Activated T-helper 2 cell treated with anti-CD3 and anti-CD28 coated beads, Interferon-gamma antibody, Interleukin-2, Interleukin-4, amounts not matched to agents 10 μg/mL and 5 μg/mL and 100 μg/mL, durations not matched to agents 14 hours and 24 hours and 36 hours (primary cell): ENCODE results near the gene DCP1B. TPM values are rescaled to one million over a fixed set of nuclear protein-coding genes. Genes with fewer than 3 reads are reported as not detected.
A peak's percentile ranks its signal among the peaks of the same experiment; 100 is the strongest.

Experiments
- DNase-seq: peaks from one replicate; pipeline ENCODE4 v3.0.0; 2021; ENCODE audit warnings: low spot score
- H3K27ac Mint-ChIP-seq: one replicate; pipeline ENCODE4 v1.8.0; 2021; ENCODE audit warnings: mixed read lengths
- H3K27me3 Mint-ChIP-seq: one replicate; pipeline ENCODE4 v1.8.0; 2021; ENCODE audit warnings: low read depth, mixed read lengths
- H3K36me3 Mint-ChIP-seq: one replicate; pipeline ENCODE4 v1.8.0; 2021; ENCODE audit warnings: low read depth, mixed read lengths
- H3K4me1 Mint-ChIP-seq: one replicate; pipeline ENCODE4 v1.8.0; 2021; ENCODE audit warnings: low read depth, mixed read lengths
- H3K4me3 Mint-ChIP-seq: one replicate; pipeline ENCODE4 v1.8.0; 2021; ENCODE audit warnings: low read depth, mild to moderate bottlenecking, moderate library complexity, mixed read lengths
- H3K9me3 Mint-ChIP-seq: one replicate; pipeline ENCODE4 v1.8.0; 2021; ENCODE audit warnings: mixed read lengths
- intact Hi-C: fragments of 100-400 bp; cut with micrococcal nuclease; formaldehyde crosslinking; loops from one replicate; pipeline ENCODE4 v1.15.1; 2023
- total RNA-seq: library from RNA; stranded (reverse); gene quantifications from 2 replicates; pipeline ENCODE4 v1.2.3, GENCODE V29; 2022

Gene DCP1B
- 9.2 and 10.2 TPM in 2 replicates for total RNA-seq

DNA sequence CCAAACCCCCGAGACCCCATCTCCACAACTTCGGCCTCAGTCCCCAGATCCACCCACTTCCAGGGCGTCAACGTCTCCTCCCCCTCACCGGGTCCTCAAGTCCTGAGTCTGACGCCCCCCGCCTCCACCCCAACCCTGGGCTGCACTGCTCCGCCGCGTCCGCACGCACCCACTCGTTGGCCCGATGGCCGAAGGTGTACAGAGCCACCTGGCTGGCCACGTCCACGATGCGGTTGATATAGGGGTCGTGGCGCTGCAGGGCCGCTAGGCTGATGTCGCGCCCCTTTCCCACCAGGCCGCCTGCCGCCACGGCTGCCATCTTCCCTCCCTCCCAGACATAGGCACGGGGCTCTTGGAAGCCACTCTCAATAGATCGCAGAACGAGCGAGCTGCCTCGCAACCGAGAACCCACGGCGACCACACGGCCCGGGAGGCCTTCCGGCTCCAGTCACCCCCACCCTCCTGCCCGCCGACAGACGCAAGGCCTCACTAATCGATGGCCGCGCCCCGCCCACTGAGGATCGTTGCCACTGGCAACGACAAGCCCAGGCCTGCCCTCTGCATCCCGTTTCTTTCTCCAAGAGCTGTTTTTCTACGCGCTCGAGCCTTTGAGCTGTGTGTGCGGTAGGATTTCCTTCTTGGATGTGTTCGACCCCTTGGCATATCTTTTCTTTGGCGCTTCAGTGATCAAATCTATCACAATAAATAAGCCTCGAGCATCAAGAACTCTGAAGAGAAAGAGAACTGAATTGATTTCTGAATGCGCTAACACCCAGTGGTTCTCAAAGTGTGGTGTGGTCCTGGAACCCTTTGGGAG lies at the start of gene DCP1B:
Gene DCP1B (minus strand): TSS at position 345 of the 817 bp plus-strand sequence. CDS start 26 bp downstream, at position 319.
- Mint-ChIP-seq H3K27ac (peak within 1 kb of the TSS; percentile 96), H3K9me3 (no peaks in the 10 kb centered on the region), H3K36me3 (peaks cover 3% of the 10 kb centered on the region), H3K27me3 (peaks cover 6% of the 10 kb centered on the region), H3K4me3 (peak within 1 kb of the TSS; percentile 97), H3K4me1 (peaks cover 16% of the 10 kb centered on the region)
- peak; percentile 93 for DNase-seq
- intact Hi-C loops, result loop anchor here (1.0 to 2.0 kb wide), 2 partner anchors 208 to 342 kb away; no protein-coding TSS in a partner anchor

DNA sequence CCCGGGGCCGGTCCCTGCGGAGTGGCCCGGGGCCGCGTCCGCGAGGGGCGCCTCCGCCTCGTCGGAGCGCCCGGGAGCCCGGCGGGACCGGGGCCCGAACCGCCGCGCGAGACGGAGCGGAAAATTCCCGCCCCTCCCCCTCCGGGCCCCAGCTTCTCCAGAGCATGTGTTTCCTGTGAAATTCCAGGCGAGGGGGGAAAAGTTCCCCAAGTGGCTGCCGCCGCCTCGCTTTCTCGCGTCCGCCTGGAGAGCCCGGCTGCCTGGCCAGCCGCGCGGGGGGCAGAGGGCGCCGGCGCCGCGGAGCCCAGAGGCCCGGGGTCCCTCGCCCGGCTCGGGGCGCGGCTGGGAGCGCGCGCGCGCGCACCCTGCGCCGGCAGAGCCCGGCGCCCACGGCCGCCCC lies 49.4 kb upstream of the DCP1B start:
- H3K4me1 Mint-ChIP-seq, result peaks cover 14% of the 10 kb centered on the region

DNA sequence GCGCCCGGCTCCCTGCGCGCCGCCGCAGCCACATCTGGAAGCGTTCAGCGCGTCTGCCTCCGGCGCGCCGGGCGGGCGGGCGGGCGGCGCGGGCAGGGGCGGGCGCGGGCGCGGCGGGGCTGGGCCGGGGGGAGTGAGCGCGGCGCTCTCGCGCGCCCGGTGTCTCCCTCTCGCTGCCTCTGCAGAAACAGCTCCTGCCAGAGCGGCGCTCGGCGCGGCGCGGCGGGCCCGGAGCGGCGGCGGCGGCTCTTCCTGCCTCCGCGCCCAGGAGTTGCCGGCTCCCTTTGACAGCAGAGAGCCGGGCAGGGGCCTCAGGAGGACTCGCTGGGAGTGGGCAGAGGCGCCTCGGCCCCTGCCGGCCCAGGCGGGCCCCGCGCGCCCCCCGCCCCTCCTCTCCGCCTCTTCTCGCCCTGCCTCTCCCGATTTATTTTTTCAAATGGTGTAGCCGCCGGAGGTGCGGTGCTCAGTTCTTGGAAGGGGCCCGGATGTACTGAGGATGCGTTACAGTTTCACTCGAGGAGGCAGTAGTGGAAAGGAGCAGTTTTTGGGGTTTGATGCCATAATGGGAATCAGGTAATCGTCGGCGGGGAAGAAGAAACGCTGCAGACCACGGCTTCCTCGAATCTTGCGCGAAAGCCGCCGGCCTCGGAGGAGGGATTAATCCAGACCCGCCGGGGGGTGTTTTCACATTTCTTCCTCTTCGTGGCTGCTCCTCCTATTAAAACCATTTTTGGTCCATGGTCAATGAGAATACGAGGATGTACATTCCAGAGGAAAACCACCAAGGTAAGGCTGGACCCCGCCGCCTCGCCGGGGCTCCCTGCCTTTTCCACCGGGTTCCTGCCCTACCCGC lies 48.8 kb upstream of the DCP1B start, which contains the start of gene CACNA1C:
Gene CACNA1C (plus strand): TSS at position 162 of the 853 bp plus-strand sequence. CDS start 576 bp downstream, at position 738.
- no peaks in the 10 kb centered on the region for H3K9me3 Mint-ChIP-seq
- no peak within 1 kb of the TSS for H3K27ac Mint-ChIP-seq
- H3K4me1 Mint-ChIP-seq, result peaks cover 14% of the 10 kb centered on the region
- intact Hi-C loops, result loop anchor here (10.0 kb wide), 1 partner anchor 532 kb away; no protein-coding TSS in a partner anchor
- H3K4me3 Mint-ChIP-seq, result peak within 1 kb of the TSS; percentile 77
- no peaks in the 10 kb centered on the region for H3K36me3 Mint-ChIP-seq
- peak; percentile 46 for DNase-seq
- H3K27me3 Mint-ChIP-seq, result peaks cover 73% of the 10 kb centered on the region

More for the DNA sequence above, 49.4 kb upstream of the DCP1B start:
- H3K27me3 Mint-ChIP-seq, result peaks cover 72% of the 10 kb centered on the region
- H3K9me3 Mint-ChIP-seq, result no peaks in the 10 kb centered on the region
- H3K27ac Mint-ChIP-seq, result no peak overlapping the region
- H3K4me3 Mint-ChIP-seq, result no peak overlapping the region
- intact Hi-C loops, result loop anchor here (10.0 kb wide), 1 partner anchor 531 kb away; no protein-coding TSS in a partner anchor
- no peak for DNase-seq
- no peaks in the 10 kb centered on the region for H3K36me3 Mint-ChIP-seq

DNA sequence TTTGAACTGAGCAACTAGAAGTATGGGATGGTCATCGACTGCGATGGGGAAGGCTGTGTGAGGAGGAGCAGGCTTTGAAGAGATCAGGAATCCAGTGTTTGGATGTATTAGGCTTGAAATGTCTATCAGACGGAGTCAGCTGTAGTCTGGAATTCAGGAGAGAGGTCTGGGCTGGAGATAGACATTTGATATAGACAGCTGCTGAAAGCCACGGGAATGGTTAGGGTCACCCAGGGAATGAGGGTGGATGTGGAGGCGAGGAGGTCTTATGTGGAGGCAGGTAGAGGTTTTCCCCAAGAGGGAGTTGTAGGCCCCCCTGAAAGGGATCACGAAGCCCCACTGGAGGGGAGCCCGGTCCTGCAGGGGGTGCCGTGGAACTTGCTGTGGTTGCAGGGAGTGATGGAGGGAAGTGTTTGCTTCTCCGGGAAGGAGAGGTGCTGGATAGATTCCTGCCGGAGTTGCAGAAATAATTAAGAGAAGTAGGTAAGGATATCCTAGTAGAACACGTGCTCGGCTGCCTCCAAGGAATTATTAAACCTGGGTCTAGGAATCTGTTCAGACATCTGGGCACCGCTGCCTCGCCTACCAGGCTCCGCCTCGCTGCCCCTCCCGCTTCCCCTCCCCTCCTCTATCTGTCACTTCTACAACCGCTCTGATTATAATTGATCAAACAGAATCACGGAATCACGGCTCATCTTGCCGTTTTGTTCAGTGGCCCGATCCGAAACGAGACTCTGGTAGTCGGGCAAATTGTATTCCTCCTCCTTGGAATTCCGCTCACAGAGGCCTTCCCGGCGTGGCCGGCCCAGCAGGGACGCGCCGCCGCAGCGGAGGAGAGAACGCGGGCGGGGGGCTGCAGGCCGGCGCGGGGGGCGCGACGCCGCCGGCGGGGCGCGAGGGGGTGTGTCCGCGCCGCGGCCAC lies 47.7 kb upstream of the DCP1B start:
- no peak for DNase-seq
- H3K9me3 Mint-ChIP-seq, result no peaks in the 10 kb centered on the region
- peaks cover 14% of the 10 kb centered on the region for H3K4me1 Mint-ChIP-seq
- H3K36me3 Mint-ChIP-seq, result no peaks in the 10 kb centered on the region
- no peak overlapping the region for H3K27ac Mint-ChIP-seq
- intact Hi-C loops, result loop anchor here (10.0 kb wide), 1 partner anchor 533 kb away; no protein-coding TSS in a partner anchor
- H3K4me3 Mint-ChIP-seq, result peak overlapping the region; percentile 69
- peaks cover 70% of the 10 kb centered on the region for H3K27me3 Mint-ChIP-seq

DNA sequence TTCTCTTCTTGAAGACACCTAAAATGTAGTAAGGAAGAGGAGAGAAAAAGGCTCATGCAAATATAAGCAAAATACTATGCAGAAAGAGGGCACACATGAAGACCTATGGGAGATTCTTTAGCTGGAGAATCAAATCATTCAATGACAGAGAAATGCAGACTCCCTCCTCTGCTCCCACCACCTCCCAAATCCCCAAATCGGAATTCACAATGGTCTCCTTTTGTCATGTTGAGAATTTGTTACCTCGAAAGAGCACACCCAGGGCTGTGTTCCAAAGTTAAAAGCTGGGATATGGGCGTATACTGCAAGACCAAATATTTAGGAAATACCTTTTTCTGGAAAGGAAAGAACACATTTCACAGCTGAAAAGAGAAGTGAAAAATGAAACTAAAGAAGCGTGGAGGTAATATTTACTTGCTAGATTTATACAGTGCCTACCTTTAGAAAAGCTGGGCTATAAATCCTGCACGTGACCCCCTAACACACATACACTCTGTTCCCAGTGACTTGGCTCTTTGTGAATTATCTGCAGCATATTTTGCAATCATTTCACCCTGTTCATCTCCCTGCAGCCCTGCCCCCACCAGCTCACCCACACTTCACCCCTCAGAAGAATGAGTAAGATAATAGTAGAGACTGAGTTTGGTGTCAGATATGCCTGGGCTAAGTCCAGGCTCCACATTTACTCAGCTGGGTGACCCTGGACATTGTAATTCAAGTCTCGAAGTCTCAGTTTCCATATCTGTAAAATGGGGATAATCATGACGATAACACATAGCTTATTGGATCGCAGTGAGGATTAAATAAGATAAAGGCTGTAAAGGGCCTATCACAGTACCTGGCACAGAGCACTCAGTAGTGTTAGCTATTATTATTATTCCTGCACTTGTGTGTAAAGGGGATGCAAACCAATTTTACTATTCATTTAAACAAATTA lies 45.6 kb upstream of the DCP1B start:
- Mint-ChIP-seq H3K4me3 (no peak overlapping the region), H3K27ac (no peak overlapping the region), H3K36me3 (no peaks in the 10 kb centered on the region), H3K9me3 (no peaks in the 10 kb centered on the region), H3K27me3 (peaks cover 65% of the 10 kb centered on the region), H3K4me1 (peaks cover 14% of the 10 kb centered on the region)
- no peak for DNase-seq
- intact Hi-C loops, result loop anchor here (10.0 kb wide), 1 partner anchor 535 kb away; no protein-coding TSS in a partner anchor

DNA sequence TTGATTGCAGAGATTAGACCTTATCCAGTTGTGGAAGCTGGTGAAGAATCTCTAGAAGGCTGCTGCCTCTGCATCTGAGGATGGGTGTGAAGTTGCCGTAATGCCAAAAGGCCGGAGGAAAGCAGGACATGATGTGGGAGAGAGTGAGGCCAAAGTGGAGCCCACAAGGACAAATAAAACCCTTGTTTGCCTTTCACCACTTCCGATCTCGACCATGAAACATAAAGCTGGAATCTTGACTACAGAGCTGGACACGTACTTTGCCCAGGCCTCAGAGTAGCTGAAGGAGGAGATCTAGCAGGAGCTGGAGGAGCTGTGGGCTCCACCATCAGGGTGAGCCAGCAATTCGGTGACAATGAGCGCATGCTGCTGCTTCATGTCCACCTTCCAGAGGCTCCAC lies 43.5 kb upstream of the DCP1B start:
- H3K4me3 Mint-ChIP-seq, result no peak overlapping the region
- peaks cover 60% of the 10 kb centered on the region for H3K27me3 Mint-ChIP-seq
- no peaks in the 10 kb centered on the region for H3K9me3 Mint-ChIP-seq
- peaks cover 6% of the 10 kb centered on the region for H3K4me1 Mint-ChIP-seq
- no peak for DNase-seq
- H3K36me3 Mint-ChIP-seq, result no peaks in the 10 kb centered on the region
- intact Hi-C loops, result no loop called here
- H3K27ac Mint-ChIP-seq, result no peak overlapping the region

DNA sequence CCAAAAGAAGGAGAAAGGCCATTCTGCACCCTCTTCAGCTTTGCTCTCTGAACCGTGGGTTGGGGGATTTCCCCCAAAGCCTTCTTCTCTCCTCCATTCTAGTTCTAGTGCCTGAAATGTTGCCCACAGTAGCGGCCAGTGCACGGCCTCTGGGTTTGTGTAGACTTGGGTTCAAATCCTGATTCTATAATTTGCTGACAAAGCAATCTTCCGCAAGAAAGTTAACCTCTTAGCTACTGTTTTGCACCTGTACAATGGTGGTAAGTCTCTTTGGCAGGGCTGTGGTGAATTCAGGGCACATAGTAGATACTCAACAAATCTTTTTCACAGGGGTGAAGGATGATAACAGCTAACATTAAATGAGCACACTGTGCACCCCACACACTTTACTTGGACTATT lies 42.7 kb upstream of the DCP1B start:
- H3K27me3 Mint-ChIP-seq, result peaks cover 64% of the 10 kb centered on the region
- H3K4me3 Mint-ChIP-seq, result no peak overlapping the region
- DNase-seq, result no peak
- H3K4me1 Mint-ChIP-seq, result peaks cover 6% of the 10 kb centered on the region
- no peaks in the 10 kb centered on the region for H3K36me3 Mint-ChIP-seq
- H3K27ac Mint-ChIP-seq, result no peak overlapping the region
- no peaks in the 10 kb centered on the region for H3K9me3 Mint-ChIP-seq
- intact Hi-C loops, result no loop called here

DNA sequence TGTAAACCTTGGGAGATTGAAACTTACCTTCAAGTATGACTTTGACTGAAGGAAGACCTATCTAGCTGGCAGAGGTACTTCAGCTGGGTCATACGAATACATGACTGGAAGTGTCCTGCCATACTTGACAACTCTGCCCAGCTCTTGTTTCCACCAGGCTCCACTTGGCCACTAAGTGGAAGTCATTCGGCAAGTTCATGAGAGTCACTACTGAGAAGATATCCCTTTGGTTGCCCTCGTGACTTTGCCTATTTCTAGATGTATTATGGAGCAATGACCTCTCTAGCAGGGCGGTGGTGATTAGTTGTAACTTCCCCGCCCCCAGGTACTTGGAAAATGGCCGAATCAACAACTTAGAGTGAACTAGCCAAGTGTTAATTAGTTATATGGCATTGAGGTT lies 39.9 kb upstream of the DCP1B start:
- no peak for DNase-seq
- Mint-ChIP-seq H3K27ac (no peak overlapping the region), H3K27me3 (peaks cover 50% of the 10 kb centered on the region), H3K4me1 (no peaks in the 10 kb centered on the region), H3K36me3 (no peaks in the 10 kb centered on the region), H3K9me3 (no peaks in the 10 kb centered on the region), H3K4me3 (no peak overlapping the region)
- intact Hi-C loops, result no loop called here

DNA sequence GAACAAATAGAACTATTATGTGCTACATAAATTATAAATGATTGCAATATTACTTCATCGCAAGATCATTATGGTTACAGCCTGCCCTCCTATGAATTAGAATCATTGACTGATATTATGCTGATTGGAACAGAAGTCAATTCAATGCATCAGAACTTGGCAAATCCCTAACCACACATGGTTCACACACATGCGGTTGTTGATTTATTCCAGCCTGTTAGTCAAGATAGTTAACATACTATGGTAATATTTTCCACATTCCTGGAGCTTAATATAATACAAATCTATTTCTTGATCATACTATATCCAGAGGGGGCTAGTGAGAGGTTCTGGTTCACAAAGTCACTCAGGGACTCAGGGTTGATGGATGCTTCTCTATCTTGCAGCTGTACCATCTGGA lies 38.8 kb upstream of the DCP1B start:
- H3K9me3 Mint-ChIP-seq, result no peaks in the 10 kb centered on the region
- DNase-seq, result no peak
- H3K36me3 Mint-ChIP-seq, result no peaks in the 10 kb centered on the region
- H3K4me3 Mint-ChIP-seq, result no peak overlapping the region
- no peaks in the 10 kb centered on the region for H3K4me1 Mint-ChIP-seq
- H3K27ac Mint-ChIP-seq, result no peak overlapping the region
- peaks cover 43% of the 10 kb centered on the region for H3K27me3 Mint-ChIP-seq
- intact Hi-C loops, result no loop called here

DNA sequence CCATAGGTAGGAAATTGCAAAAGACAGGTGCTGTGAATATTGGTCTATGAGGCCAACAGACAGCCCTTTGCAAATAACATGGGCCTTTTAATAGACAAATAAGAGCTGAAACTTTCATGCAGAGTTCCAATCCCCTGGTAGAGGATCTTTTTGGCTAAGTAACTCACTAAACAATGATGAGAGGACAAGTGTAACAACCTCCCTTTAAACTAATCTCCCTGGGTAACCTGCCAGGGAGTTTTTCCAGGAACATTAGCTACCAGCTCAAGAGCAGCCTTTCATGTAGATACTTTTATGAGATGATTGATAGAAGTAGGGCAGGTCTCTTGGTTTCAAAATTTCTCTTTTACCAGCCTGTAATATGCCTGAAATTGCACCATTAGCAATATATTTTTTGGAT lies 34.8 kb upstream of the DCP1B start:
- H3K36me3 Mint-ChIP-seq, result no peaks in the 10 kb centered on the region
- no peaks in the 10 kb centered on the region for H3K9me3 Mint-ChIP-seq
- H3K4me1 Mint-ChIP-seq, result peaks cover 11% of the 10 kb centered on the region
- no peak overlapping the region for H3K27ac Mint-ChIP-seq
- DNase-seq, result no peak
- H3K27me3 Mint-ChIP-seq, result peaks cover 51% of the 10 kb centered on the region
- intact Hi-C loops, result loop anchor here (10.0 kb wide), 1 partner anchor 384 kb away; no protein-coding TSS in a partner anchor
- H3K4me3 Mint-ChIP-seq, result no peak overlapping the region

DNA sequence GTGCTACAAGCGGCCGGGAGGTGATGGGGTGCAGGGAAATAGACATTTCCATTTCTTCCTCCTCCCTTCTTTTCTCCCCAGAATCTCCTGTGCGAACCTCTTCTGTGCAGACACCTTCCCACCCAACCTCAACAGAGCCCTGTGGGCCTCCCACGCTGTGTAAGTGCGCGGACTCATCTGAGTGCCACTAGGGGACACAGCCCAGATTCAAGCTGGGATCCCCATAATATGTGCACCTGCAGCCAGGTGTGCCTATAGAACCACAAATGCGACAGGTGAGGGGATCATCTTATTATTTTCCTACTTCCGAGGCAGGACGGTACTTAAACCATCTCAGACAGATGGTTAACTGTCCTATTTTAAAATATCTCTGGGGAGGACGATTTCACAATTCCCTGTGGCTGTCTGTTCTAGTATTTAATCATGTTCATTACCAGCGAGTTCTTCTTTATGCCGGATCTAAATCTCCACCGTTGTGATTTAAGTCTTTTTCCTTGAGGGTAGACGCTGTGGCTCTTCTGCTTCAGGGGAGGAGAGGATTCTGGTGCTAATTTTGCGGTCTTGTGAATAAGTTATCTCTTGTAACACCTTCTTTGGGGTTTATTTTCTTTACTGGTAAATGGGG lies 31.3 kb upstream of the DCP1B start:
- Mint-ChIP-seq H3K9me3 (no peaks in the 10 kb centered on the region), H3K27me3 (peaks cover 52% of the 10 kb centered on the region), H3K4me1 (peaks cover 11% of the 10 kb centered on the region), H3K4me3 (peak overlapping the region; percentile 38), H3K36me3 (no peaks in the 10 kb centered on the region), H3K27ac (no peak overlapping the region)
- intact Hi-C loops, result loop anchor here (2.0 to 10.0 kb wide), 2 partner anchors 239 to 381 kb away; no protein-coding TSS in a partner anchor
- DNase-seq, result no peak
